Parathyroid adenoma (tissue), 2 donors: ENCODE results near the gene RPS6KA2.

ENCODE experiments used
- H2AFZ ChIP-seq: fragments of 300-600 bp; sonication (generic); one replicate; pipeline ENCODE4 v1.7.0; 2017; ENCODE audit warnings: antibody characterized with exemption, mild to moderate bottlenecking
- H3K27ac ChIP-seq: fragments of 300-600 bp; sonication (generic); one replicate; pipeline ENCODE4 v1.7.0; 2017
- H3K27me3 ChIP-seq: fragments of 300-600 bp; sonication (generic); one replicate; pipeline ENCODE4 v1.7.0; 2017; ENCODE audit warnings: low read length; ENCODE audit not compliant: control insufficient read depth, insufficient read depth
- H3K36me3 ChIP-seq: fragments of 300-600 bp; sonication (generic); one replicate; pipeline ENCODE4 v1.7.0; 2017; ENCODE audit warnings: low read length; ENCODE audit not compliant: control insufficient read depth, insufficient read depth
- H3K4me1 ChIP-seq: fragments of 300-600 bp; sonication (generic); one replicate; pipeline ENCODE4 v1.7.0; 2017; ENCODE audit warnings: control low read depth
- H3K4me2 ChIP-seq: fragments of 300-600 bp; sonication (generic); one replicate; pipeline ENCODE4 v1.7.0; 2017; ENCODE audit warnings: low read length
- H3K4me3 ChIP-seq: fragments of 300-600 bp; sonication (generic); one replicate; pipeline ENCODE4 v1.7.0; 2017; ENCODE audit warnings: low read depth, low read length
- H3K79me2 ChIP-seq: fragments of 300-600 bp; sonication (generic); one replicate; pipeline ENCODE4 v1.7.0; 2017; ENCODE audit warnings: control low read depth
- H3K9ac ChIP-seq: fragments of 300-600 bp; sonication (generic); one replicate; pipeline ENCODE4 v1.7.0; 2017; ENCODE audit warnings: mild to moderate bottlenecking
- H3K9me3 ChIP-seq: fragments of 300-600 bp; sonication (generic); one replicate; pipeline ENCODE4 v1.7.0; 2017; ENCODE audit warnings: low read length; ENCODE audit not compliant: control insufficient read depth
- TF ChIP-seq, protein P1 (sequence below): fragments of 300-600 bp; sonication (generic); IDR thresholded peaks from one replicate; pipeline ENCODE4 v1.7.0; 2017; ENCODE audit warnings: antibody characterized with exemption, mild to moderate bottlenecking
- donor health status: primary hyperparathyroidism.

The RPS6KA2 gene

GRCh38 chr6:166434336-166434735 lies 192.7 kb downstream of the RPS6KA2 start:
- Histone ChIP-seq H3K9ac (no peak overlapping the region), H2AFZ (no peak overlapping the region), H3K27me3 (no peaks in the 10 kb centered on the region), H3K36me3 (no peaks in the 10 kb centered on the region), H3K4me3 (no peak overlapping the region), H3K27ac (no peak overlapping the region), H3K4me1 (peaks cover 4% of the 10 kb centered on the region), H3K79me2 (peaks cover 3% of the 10 kb centered on the region), H3K9me3 (no peaks in the 10 kb centered on the region), H3K4me2 (no peak overlapping the region)
- TF ChIP-seq, protein P1, sequence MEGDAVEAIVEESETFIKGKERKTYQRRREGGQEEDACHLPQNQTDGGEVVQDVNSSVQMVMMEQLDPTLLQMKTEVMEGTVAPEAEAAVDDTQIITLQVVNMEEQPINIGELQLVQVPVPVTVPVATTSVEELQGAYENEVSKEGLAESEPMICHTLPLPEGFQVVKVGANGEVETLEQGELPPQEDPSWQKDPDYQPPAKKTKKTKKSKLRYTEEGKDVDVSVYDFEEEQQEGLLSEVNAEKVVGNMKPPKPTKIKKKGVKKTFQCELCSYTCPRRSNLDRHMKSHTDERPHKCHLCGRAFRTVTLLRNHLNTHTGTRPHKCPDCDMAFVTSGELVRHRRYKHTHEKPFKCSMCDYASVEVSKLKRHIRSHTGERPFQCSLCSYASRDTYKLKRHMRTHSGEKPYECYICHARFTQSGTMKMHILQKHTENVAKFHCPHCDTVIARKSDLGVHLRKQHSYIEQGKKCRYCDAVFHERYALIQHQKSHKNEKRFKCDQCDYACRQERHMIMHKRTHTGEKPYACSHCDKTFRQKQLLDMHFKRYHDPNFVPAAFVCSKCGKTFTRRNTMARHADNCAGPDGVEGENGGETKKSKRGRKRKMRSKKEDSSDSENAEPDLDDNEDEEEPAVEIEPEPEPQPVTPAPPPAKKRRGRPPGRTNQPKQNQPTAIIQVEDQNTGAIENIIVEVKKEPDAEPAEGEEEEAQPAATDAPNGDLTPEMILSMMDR = no peak

DNA sequence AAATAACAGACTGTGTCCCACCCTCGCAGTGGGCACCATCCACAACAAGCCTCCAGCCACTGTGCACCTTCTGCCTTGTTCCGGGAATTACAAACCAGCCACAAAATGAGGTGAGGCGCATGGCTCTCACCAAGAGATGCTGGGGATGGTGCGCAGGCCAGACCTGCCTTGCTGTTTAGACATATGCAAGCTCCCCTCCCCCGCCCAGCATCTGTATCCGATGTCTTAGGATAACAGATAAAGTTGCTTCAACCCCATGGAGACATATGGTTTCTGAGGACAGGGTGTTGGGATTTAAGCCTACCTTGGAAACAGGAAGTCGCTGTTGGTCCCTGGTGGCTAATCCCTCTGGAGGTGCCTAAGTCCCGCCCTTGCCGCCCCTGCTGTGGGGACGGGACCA lies 194.0 kb downstream of the RPS6KA2 start:
- TF ChIP-seq, protein P1 = no peak
- no peaks in the 10 kb centered on the region for H3K27me3 ChIP-seq
- no peak overlapping the region for H2AFZ ChIP-seq
- peaks cover 3% of the 10 kb centered on the region for H3K79me2 ChIP-seq
- peaks cover 4% of the 10 kb centered on the region for H3K4me1 ChIP-seq
- H3K27ac ChIP-seq = no peak overlapping the region
- no peaks in the 10 kb centered on the region for H3K9me3 ChIP-seq
- H3K4me2 ChIP-seq = no peak overlapping the region
- H3K9ac ChIP-seq = no peak overlapping the region
- no peak overlapping the region for H3K4me3 ChIP-seq
- no peaks in the 10 kb centered on the region for H3K36me3 ChIP-seq

DNA sequence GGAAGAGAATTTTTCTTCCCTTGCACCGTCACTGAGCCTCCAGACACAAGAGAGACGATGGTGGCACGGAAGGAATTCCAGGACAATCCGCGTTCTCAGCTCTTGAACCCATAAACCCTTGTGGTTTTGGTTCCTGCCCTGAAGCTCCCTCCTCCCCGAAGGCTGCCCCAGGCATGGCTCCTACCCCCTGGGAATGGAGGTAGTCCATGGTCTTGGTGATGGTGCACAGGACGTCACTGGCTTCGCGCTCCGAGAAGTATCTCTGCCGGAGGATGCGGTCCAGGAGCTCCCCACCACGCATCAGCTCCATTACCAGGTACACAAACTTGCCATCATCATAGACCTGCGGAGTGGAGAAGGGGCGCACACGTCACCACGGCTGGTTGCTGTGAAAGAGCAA lies 196.8 kb downstream of the RPS6KA2 start:
- no peaks in the 10 kb centered on the region for H3K4me1 ChIP-seq
- no peak overlapping the region for H2AFZ ChIP-seq
- H3K9me3 ChIP-seq = no peaks in the 10 kb centered on the region
- H3K9ac ChIP-seq = no peak overlapping the region
- H3K4me3 ChIP-seq = no peak overlapping the region
- H3K36me3 ChIP-seq = no peaks in the 10 kb centered on the region
- H3K27me3 ChIP-seq = no peaks in the 10 kb centered on the region
- H3K4me2 ChIP-seq = no peak overlapping the region
- no peaks in the 10 kb centered on the region for H3K79me2 ChIP-seq
- TF ChIP-seq, protein P1 = no peak
- no peak overlapping the region for H3K27ac ChIP-seq

DNA sequence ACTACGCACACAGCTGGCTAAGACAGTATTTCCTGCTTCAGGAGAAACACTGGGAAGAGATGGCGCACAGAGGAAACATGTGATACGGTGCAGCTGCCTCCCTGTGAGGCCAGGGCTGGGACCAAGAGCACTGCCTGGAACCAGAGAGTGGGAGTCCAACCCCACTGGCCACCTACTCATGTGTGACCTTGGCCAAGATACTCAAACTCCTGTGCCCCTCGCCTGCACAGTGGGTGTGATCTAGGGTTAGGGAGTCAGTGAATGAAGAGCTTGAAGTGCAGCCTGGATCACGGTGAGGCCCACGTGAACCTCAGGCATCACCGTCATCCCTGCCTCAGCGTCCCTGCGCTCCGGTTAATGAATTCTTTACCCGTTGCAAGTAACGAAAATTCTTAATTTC lies 202.6 kb downstream of the RPS6KA2 start:
- no peaks in the 10 kb centered on the region for H3K9me3 ChIP-seq
- H3K27me3 ChIP-seq = no peaks in the 10 kb centered on the region
- no peak overlapping the region for H3K27ac ChIP-seq
- no peaks in the 10 kb centered on the region for H3K36me3 ChIP-seq
- no peak overlapping the region for H2AFZ ChIP-seq
- no peak overlapping the region for H3K4me3 ChIP-seq
- H3K4me1 ChIP-seq = no peaks in the 10 kb centered on the region
- H3K79me2 ChIP-seq = peaks cover 4% of the 10 kb centered on the region
- no peak overlapping the region for H3K4me2 ChIP-seq
- no peak overlapping the region for H3K9ac ChIP-seq
- TF ChIP-seq, protein P1 = no peak

DNA sequence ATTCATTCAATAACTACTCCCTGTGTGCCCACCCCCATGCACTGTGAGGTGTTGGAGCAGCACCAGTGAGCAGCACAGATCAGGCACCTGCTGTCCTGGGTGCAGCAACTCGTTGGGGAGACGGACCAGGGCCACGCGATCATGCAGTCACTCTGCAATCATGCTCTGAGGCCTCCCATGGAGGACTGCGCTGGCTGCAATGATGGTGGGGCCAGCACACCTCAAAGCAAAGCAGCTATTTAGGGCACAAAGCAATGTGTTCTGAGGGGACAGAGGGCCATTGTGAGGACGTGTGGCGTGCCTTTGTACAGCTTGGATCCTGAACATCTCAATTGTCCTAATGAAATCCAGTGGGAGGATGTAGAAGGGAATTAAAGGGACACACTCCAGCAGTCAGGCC lies 203.3 kb downstream of the RPS6KA2 start:
- H2AFZ ChIP-seq = no peak overlapping the region
- no peak overlapping the region for H3K4me3 ChIP-seq
- H3K27me3 ChIP-seq = no peaks in the 10 kb centered on the region
- no peak overlapping the region for H3K9ac ChIP-seq
- H3K9me3 ChIP-seq = no peaks in the 10 kb centered on the region
- no peaks in the 10 kb centered on the region for H3K4me1 ChIP-seq
- no peaks in the 10 kb centered on the region for H3K36me3 ChIP-seq
- no peak overlapping the region for H3K4me2 ChIP-seq
- peaks cover 4% of the 10 kb centered on the region for H3K79me2 ChIP-seq
- TF ChIP-seq, protein P1 = no peak
- H3K27ac ChIP-seq = no peak overlapping the region
